Stimulated activated CD8-positive, alpha-beta memory T cell treated with anti-CD3 and anti-CD28 coated beads, Interleukin-7, amount 100 ng/mL, for 4 hours (primary cell): ENCODE results near the gene TBX4.
"Not testable (repeated sequence)": the region's sequence is repeated elsewhere in the genome, so short reads cannot be mapped to it uniquely, and the experiment has no call there.

Experiments used
- DNase-seq, 2 donors: peaks; one replicate each; pipeline ENCODE4 v3.0.0-alpha.2; 2020; ENCODE audit warnings: low read depth in 2 of 2

TBX4 gene

DNA sequence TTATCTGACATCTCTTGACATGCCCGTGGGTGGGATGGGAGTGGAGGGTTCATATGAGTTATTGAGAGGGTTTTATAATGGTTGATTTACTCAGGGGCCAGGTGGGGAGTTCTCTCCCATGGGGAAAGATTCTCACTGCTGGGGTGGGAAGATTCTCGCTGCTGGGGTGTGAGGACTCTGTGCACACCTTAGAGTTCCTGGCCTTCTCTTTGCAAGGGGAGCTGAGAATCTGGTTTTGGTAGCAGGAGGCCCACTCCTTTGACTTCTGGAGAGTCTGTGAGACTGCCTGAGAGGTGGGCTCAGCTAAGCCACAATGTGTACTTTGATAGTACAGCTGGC lies 31.5 kb downstream of the TBX4 start:
- DNase-seq: no peak

DNA sequence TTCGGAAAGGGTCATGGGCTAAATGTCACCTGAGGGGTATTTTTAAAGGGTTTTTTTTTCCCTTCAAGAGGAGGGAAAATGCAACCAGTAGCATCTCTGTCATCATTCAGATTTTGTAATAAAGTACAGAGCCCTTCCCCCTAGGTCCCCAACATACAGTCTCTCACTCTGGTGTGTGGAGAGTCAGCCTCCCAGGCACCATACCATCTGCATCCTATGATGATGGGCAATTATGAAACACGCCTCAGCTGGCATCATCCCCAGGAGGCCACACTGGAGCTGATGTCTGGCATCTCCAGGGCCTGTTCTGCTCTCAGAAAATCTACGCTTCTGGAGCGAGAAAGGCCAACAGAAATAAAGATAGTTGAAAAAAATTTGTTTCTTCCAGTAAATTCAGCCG lies 32.0 kb downstream of the TBX4 start:
- DNase-seq: no peak

DNA sequence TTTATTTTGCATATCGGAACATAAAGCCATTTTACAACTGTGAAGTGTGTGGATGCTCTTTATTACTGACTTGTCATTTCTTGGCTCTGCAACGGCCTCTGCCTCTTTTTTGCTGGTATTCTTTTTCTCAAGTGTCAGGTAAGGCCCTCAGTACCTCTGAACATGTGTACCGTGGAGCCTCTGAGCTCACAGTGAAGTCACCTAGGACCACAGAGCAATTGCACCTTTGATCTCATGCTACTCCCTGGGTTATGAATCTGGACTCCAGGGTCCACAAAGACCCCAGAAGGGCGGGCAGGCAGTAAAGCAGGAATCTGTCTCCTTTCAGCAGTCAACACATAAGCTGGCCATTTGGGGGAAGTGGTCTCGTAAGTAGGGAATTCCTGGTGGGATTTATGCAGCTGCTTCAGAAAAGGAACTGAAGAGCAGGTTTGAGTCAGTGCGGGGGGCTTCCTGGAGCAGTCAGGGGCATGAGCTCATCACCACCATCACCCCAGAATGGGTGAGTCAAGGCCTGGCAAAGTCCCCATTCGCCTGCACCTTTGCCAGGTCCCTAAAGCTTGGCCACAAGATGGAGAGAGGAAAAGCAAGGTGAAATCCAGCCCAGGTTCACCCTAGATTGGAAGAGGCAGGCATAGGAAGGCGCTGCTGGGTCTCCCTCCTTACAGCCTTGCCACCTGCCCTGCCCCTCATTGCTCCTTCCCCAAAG lies 33.0 kb downstream of the TBX4 start:
- DNase-seq: no peak

DNA sequence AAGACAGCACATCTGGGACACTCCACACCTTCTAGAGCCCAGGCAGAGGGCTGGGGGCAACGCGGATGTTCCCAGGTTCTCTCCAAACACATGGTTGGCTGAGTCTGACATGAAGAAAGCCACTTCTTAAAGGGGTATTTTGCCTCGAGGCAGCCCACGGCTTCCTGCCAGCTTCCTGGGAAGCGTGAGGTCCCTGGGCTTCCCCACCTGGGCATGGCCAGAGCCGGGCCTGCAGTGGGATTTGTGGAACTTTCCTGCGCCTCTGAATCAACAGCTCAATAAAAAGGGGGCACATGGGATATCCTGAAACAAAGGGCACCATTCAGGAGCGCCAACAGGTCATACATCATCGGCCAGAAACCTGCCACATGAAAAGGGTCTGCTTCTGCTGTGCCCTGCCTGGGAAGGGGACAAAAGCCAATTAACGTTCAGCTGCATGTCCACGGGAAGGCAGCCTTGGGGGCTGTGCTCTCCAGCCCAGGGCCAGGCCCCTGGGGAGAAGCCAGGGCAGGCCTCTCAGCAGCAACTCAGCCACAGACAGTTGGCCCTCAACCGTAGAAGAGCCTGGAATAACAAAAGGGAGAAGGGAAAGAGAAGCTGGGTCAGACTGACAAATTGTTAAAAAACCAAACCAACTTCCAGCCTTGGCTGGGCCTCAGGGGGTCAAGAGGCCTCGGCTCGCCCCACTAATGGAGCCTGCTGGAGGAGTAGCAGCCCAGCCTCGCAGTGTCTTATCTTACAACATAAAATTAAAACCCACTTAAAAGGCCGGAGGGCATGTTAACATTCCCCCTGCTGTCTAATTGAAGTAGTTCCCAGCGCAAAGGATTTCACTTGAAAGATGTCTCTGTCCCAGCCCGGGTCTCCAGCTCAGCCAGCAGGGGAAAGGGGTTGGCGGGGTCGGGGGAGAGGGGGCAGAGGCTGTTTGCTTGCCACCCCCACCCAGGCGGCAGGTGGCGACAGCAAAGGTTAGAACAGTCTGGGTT lies 34.2 kb downstream of the TBX4 start:
- DNase-seq: no peak

DNA sequence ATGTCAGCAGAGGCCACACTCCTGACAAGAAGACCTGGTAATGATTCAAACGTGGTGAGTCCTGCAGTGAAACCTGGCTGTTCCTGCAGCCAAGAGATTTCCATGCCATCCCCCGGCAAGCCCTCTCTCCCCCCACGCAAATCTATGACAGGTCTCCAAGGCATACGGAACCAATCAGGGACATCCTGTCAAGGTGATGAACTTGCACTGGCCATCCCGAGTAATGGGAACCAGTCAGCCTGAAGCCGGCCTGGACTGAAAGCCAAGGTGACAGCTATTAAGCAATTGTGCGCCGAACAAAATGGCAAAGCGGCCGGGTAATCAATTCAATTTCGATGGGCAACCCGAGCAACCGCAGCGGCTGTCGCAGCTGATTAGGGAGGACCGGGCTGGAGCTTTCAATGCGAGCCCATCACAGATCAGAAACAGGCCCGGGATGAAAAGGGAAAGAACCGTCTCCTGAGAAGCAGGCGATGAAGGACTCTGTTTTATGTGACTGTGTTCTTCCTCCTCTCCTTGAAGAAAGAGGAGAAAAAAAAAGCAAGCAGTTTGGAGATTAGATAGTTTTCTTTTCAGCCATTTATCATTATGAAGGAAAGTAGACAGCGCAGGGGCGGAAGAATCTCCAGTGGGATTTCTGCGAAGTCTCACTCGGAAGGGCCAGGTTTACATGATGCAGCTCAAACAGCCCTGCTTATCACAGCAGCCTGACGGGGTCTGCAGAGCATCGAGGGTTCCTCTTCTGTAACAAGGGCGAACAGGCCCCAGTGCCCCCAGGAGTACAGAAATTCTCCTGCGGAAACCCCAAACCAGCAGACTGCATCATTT lies 35.2 kb downstream of the TBX4 start:
- DNase-seq: no peak

DNA sequence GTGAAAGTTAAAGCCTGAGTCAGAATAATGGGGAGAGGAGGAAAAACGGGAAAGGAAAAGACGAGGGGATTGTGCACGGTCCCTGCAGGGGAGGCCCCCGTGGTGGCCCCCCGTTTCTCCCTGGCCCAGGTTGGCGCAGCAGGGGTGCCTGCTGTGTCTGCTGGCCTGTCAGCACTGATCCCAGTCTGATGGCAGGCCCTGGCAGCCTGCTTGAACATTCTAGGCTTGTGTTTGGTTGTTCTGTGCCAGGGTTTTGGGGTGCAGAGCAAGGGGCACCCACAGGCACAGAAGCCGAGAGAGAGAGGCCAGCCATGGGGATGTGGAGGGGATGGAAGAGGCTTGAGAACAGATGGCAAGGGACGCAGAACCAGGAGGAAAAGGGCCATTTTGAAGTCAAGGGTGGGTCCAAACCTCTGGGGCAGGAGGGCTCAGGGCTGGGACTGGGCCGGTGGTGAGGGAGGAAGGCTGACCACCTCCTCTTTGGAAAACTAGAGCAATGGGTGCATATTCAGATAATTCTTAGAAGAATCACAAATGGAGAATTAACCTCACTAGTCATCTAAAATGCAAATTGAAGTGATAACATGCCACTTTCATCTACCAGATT lies 35.9 kb downstream of the TBX4 start:
- DNase-seq: no peak

DNA sequence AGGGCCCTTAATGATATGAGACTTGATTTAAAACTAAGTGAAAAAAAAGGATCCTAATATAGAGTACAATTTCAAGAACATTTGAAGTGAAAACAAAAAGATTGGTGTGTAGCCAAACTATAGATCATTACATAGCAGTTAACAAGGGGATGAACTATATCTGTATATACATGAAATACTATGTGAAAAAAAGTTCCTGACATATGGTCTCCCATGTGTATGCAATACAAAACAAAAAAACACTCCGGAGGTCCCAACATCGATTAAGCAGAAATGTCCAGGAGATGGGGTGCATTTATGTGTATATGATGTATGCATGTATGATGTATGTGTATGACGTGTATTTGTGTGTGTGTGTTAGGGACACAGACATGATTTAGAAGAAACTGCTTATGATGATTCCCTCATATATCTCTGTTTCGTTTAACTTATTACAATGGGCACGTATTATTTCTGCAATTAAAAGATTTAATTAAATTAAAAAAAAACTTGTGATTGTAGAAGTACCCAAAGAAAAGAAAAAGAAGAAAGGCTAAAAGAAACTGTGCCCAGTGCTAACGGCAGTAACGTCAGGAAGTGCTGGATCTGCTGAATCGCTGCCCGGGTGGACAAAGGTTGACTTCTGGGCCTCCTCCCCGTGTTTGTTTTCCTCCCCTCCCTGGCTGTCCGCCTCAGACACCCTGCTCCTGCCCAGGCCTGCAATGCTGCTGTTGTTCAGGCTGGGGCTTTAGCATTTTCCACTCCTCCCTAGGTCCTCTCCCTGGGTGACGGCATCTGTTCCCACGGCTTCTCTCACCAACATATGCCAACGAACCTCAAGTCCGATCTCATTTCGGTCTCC lies 36.9 kb downstream of the TBX4 start:
- no peak for DNase-seq

DNA sequence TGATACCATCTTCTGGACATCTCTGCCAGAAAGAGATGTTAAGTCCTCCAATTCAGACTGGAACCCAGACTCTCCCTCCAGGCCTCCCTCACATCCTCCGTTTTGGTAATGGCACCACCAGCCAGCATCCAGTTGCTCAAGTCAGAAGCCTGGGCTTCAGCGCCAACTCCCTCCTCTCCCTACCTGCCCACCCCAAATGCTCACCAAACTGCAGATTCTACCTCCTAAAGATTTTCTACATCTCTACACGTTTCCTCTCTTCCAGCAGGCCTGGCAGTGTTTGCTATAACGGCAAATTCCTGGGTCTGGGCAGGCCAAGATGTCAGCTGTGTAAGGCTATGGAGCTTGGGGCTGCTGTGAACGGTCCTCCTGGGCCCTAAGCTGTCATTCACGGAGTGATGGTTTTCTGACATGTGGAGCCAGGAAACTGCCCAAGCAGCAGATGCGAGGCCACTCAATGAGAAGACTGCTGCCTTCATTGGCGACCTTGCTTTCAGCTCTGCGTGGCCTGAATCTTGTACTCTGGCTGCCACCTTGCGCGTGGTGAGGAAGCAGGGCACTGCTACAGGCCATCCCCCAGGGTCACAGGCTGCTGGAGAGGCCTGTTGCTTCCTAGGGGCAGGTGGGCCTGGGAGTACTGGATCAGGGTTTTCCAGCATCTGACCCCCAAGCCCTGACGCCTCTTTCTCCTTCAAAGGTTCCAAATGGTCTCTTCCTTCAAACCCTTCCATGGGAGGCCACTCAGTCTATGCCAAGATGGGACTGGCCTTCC lies 37.7 kb downstream of the TBX4 start:
- no peak for DNase-seq

DNA sequence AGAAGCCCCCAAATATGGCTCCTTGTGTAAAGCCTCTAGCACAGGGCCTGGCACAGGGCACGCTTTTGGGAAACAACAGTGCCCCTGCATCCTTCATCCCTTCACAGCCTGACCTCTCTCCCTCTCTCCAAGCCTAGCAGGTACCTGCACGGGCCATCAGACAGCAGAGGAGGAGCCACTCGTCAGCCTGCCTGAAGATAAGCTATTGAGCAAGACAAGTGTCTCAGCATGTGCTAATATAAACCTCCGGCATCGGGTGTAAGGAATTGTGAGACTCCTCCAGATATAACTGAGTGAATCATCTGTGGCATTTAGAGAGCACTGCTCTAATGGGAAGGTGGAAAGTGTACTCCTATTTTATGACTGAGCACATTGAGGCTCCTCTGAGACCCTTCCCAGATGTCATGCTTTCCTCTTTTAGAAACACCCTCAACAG lies 38.3 kb downstream of the TBX4 start:
- DNase-seq: no peak

DNA sequence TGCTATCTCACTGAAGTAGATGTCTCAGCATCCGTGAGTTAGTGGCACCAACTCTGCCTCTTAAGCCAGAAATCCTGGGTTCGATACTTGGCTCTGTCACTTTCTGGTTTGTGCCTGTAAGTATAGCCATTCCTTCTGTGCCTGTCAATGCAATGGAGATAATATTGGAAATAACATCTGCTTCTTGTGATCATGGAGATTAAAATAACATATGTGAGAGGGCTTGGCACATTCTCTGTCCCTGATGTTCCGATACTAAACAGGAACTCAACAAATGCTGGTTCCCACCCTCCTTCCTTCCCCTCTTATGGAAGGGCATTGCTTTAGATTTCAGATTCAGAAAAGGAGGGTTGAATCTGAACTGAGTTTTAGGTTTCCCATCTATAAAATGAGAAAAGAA lies 39.8 kb downstream of the TBX4 start:
- DNase-seq: no peak

DNA sequence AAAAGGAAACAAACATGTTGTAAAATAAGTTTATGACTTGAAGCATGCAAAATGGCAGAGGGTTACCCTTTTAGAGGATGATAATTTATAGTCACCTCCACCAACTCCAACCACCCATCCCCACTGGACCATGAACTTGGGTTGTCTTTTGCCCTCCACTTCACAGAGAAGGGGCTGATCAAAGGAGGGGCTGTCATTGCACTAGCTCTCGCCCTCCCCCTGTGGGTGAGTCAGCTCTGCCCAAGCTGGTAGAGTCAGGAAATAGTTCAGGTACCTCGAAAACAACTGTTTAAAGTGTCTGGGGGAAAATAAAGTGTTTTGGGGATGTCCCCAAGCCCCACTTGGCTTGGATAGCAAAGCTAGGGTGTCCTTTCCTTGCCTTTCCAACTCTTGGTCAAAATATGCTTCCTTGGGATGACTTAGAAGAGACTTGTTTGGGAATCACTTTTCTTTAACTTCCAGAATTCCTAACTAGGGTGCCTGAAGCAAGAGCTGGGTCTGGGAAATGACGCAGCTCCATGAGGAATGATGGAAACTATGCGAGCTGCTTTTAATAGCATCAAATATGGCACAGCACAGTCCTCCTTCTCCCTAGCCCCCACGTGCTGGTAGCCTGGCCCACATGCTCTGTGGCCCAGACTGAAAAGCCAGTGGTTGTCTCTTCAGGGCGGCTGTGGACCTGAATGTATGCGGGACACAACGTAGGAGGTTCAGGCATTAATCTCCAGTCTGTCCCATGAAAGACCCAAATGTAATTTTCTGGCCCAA lies 40.7 kb downstream of the TBX4 start:
- DNase-seq: no peak

DNA sequence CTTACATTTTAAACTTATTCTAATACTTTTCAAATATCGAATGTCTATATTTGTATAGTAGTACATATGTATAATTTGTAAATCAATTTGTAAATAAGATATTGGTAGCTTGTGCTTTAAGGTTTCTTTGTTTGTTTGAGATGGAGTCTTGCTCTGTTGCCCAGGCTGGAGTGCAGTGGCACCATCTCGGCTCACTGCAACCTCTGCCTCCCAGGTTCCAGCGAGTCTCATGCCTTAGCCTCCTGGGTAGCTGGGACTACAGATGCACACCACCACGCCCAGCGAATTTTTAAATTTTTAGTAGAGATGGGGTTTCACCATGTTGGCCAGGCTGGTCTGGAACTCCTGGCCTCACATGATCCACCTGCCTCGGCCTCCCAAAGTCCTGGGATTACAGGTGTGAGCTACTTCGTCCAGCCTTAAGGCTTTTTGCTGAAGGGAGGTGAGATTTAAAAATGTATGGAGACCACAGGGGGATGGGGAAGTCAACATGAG lies 41.7 kb downstream of the TBX4 start:
- not testable (repeated sequence) for DNase-seq

DNA sequence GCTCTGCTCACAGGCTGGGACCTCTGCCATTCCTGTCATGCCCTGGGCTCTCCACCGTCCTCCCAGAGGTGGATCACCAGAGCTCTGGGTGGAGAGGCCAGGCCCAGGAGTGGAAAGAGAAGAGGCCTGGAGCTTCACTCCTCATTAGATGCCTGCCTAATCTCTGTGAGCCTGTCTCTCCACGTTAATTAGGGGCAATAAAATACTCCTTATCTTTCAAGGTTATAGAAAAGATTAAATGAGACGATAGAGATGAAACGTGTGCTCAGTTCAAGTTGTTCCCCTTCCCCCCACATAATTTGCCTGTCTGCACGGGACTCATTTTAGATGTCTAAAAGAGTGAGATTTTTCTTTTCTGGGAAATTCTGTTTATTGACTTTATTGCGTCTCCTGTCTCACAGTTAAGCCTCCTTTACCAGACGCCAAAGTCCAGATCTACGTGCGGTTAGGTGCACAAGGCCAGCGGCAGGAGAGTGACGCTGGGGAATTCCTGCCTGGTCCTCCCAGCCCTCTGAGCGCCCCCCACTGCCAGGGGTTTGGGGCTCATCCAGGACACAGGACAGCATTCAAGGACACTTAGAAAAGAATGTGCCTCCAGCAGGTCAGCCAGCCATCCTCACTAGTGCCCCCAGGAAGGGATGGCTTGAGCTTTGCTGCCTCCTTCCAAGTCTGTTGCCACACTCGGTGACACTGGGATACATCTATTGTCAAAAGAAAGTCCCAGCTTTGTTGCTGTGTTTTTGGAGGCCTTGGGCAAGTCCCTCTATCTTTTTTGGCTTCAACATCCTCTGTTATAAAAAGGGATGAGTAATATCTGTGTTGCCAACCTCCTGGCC lies 42.3 kb downstream of the TBX4 start:
- no peak for DNase-seq

DNA sequence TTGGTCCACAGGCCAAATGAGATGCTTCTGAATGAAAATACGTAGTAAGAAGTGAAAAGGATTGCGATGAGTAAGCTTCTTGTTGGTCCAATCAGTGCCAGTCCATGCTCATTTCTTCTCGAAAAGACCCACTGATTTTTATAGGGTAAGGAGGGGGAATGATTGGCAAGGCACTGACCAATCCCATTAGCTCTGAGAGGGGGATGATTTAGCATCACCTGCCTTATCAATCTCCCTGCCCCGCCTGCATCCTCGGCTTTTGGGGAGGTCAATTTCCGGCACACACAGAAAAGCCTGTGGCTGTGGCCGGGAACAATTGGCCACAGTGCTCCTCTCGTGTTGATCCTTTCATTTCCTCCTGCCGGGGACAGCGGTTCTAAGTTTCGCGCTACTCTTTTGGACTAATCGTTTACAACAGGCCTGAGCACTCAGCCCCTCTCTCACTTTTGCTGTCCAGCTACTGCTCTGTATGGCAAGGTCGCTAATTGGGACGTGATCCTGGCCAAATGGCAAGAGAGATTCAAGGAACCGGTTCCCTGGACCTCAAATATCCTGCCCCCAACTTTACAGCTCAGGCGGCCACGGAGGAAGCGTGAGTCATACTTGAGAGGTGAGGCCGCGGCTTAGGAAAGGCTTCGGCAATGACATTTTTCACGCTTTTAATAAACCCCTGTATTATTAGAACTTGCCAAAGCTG lies 43.1 kb downstream of the TBX4 start:
- no peak for DNase-seq

DNA sequence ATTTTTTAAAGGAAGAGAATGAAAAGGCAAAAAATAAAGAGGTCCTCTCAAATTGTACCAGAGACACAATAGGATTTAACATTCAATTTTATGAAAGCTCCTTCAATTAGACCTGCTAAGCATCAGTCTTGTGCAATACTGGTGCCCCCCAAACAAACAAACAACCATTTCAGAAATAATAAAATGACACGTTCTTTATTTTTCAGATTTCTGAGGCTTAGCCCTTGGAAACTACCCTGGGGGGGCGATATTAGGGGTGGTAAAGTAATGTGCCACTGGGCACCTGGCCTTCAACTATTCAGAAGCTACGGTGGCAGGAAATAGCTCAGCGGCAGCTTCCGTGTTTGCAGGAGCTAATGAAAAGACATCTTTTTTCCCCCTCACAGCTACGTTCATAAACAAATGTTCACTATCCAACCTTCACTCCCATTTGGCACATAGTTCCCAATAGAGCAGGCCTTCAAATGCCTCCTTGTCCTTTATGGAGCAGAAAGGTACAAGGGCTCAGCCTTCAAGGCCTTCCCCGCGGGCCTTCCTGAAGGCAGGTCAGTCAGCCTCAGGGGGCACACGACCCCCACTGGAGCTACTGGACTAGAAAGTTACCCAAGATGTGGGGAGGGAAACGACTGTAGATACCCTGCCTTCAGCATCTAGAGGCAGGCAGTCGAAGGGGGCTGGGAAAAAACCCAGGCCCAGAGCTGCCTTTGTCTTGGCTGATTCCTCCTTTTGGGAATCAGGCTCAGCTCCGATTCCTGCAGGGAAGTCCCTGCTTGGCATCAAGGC lies 44.1 kb downstream of the TBX4 start:
- no peak for DNase-seq

DNA sequence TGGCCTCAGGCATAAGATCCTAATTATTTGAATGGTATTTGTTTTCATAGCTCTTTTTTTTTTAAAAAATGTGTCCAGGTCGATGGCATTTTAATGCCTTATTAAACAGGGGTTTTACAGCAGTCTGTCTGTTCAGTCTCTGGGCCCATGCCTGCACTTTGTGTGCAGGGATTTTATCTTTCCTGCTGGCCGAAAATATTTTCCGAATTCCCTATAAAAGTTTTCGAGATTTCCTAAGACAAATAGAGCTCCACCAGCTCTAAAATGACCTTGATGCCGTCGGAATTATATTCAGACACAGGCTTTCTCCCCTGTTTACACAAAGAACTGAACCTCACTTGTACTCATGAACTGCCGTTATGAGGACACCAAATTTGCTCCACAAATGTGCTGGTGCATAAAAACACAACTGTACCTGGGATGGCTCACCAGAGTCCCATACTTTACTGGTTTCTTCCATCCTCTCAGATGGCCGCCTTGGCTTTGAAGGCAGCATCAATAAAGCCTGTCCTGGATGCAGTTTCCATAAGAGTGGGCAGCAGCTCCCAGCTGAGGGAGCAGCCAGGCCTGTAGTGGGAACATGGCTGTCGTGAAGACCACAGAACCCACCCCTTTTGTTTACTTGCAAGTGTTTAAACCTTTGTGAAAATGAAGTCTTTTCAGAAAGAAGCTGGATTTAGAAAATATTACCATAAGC lies 44.9 kb downstream of the TBX4 start:
- DNase-seq: no peak
